Peyer's patch (tissue), 4 donors: Measurements from ENCODE around the gene ITGA11.

Experiments used
- POLR2A ChIP-seq, 2 donors: fragments of 450-650 bp; IDR thresholded peaks; one replicate each; pipeline ENCODE4 v1.5.1; 2017; ENCODE audit warnings: antibody characterized with exemption in 2 of 2, mild to moderate bottlenecking in 2 of 2, moderate library complexity in 2 of 2
- TF ChIP-seq, protein P1 (sequence below), 6 experiments: fragments of 450-650 bp in 4 of 6; fragments of 200-600 bp in 2 of 6; sonication (generic) in 1 of 6; IDR thresholded peaks; one replicate each; pipeline ENCODE4 v1.5.1; 2017 to 2019; ENCODE audit warnings: antibody characterized with exemption in 6 of 6, mild to moderate bottlenecking in 3 of 6, moderate library complexity in 1 of 6

DNA sequence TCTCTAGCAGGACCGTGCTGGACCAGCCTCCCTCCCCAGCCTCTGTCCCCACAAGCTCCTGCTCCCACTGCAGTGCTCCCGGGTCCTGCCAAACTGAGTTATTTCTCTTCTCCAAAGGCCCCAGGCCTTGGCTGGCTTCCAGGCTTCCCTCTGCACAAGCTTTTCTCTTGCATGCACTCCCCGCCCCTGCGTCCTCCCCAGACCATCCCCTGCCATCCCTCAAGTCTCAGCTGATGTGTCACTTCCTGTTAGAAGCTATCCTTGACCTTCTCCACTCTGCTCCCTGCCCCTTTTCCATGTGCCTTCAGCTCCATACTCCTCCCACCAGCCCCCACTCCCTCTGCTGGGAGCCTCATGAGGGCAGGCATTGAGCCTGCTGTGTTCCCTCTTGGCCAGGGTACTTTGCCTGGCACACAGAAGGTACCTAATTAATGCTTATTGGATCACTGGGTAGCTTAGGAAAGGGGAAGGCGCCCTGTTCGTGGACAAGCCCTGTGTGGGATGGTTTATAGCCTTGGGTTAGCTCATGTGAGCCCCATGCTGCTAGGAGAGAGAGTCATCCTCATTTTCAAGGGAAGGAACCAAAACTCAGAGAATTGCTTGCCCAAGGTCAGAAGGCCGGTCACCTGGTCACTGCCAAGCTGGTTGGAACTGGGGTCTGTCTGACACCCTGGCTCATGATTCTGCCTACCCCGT is 98.0 kb downstream of the ITGA11 start:
- TF ChIP-seq, protein P1, sequence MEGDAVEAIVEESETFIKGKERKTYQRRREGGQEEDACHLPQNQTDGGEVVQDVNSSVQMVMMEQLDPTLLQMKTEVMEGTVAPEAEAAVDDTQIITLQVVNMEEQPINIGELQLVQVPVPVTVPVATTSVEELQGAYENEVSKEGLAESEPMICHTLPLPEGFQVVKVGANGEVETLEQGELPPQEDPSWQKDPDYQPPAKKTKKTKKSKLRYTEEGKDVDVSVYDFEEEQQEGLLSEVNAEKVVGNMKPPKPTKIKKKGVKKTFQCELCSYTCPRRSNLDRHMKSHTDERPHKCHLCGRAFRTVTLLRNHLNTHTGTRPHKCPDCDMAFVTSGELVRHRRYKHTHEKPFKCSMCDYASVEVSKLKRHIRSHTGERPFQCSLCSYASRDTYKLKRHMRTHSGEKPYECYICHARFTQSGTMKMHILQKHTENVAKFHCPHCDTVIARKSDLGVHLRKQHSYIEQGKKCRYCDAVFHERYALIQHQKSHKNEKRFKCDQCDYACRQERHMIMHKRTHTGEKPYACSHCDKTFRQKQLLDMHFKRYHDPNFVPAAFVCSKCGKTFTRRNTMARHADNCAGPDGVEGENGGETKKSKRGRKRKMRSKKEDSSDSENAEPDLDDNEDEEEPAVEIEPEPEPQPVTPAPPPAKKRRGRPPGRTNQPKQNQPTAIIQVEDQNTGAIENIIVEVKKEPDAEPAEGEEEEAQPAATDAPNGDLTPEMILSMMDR (IDR thresholded peaks at IDR 0.05), result no peak
- no peak for TF ChIP-seq POLR2A (IDR thresholded peaks at IDR 0.05)
